Caco-2 (cell line): ENCODE measurements around the gene OSCP1. TPM values are rescaled to one million over a fixed set of nuclear protein-coding genes. Genes with fewer than 3 reads are reported as not detected.

Experiments
- BruUV-seq: library from RNA; stranded (reverse); fragments of 400-500 nt; replicated peaks from 2 replicates; lab custom pipeline; 2021; lab: Mats Ljungman, UMichigan
- CTCF ChIA-PET: fragments of 300-600 bp; sonication (Branson Sonifier 250); formaldehyde crosslinking; loops from one replicate; lab custom pipeline; 2022; ENCODE audit warnings: antibody characterized with exemption; lab: Charles Lee
- POLR2A ChIA-PET: fragments of 300-600 bp; sonication (Branson Sonifier 250); formaldehyde crosslinking; loops from one replicate; lab custom pipeline; 2022; ENCODE audit warnings: antibody characterized with exemption; lab: Charles Lee
- DNase-seq, 2 experiments: peaks; one replicate each; pipeline versions ENCODE4 v3.0.0 to v3.0.0-alpha.2; 2020 to 2022
- H3K27me3 ChIP-seq: replicated peaks from 2 replicates; pipeline ENCODE4 v1.6.0; 2011; ENCODE audit warnings: low read length; ENCODE audit not compliant: control insufficient read depth, insufficient read depth
- H3K36me3 ChIP-seq: 2 replicates; pipeline ENCODE4 v1.5.1; 2011; ENCODE audit warnings: low read length; ENCODE audit not compliant: control insufficient read depth, insufficient read depth
- H3K4me1 ChIP-seq: fragments of 250-450 bp; sonication (Bioruptor Pico); 2 replicates; pipeline ENCODE4 v1.5.1; 2020; ENCODE audit warnings: mild to moderate bottlenecking
- H3K4me3 ChIP-seq: 2 replicates; pipeline ENCODE4 v1.5.1; 2011; ENCODE audit warnings: low read depth, mild to moderate bottlenecking, control low read depth, low read length
- H3K9me3 ChIP-seq: fragments of 250-450 bp; sonication (Bioruptor Pico); 2 replicates; pipeline ENCODE4 v1.5.1; 2020; ENCODE audit warnings: mild to moderate bottlenecking, moderate library complexity
- H3K27ac Mint-ChIP-seq: one replicate; pipeline ENCODE4 v1.8.0; 2022; ENCODE audit warnings: mixed read lengths; ENCODE audit not compliant: unreplicated experiment
- H3K27me3 Mint-ChIP-seq: one replicate; pipeline ENCODE4 v1.8.0; 2022; ENCODE audit warnings: mixed read lengths; ENCODE audit not compliant: insufficient read depth, unreplicated experiment
- H3K36me3 Mint-ChIP-seq: one replicate; pipeline ENCODE4 v1.8.0; 2022; ENCODE audit warnings: mild to moderate bottlenecking, mixed read lengths; ENCODE audit not compliant: insufficient read depth, unreplicated experiment
- H3K4me1 Mint-ChIP-seq: one replicate; pipeline ENCODE4 v1.8.0; 2022; ENCODE audit warnings: low read depth, mixed read lengths; ENCODE audit not compliant: unreplicated experiment
- H3K4me3 Mint-ChIP-seq: one replicate; pipeline ENCODE4 v1.8.0; 2022; ENCODE audit warnings: mild to moderate bottlenecking, moderate library complexity, mixed read lengths; ENCODE audit not compliant: unreplicated experiment
- H3K9me3 Mint-ChIP-seq: one replicate; pipeline ENCODE4 v1.8.0; 2022; ENCODE audit warnings: mixed read lengths; ENCODE audit not compliant: unreplicated experiment
- intact Hi-C: fragments of 100-400 bp; cut with micrococcal nuclease; formaldehyde crosslinking; loops from one replicate; pipeline ENCODE4 v1.10.0; 2022; ENCODE audit not compliant: unreplicated experiment
- total RNA-seq: library from RNA; stranded (reverse); gene quantifications from 2 replicates; pipeline ENCODE4 v1.2.3, GENCODE V29; 2022
- TF ChIP-seq, protein P1 (sequence below), 2 experiments: fragments of 200-600 bp in 1 of 2; IDR thresholded peaks; 1 replicate in 1 of 2; 2 replicates in 1 of 2; pipeline versions ENCODE4 v1.5.1 to v1.8.0; 2011 to 2022; ENCODE audit warnings: antibody characterized with exemption in 1 of 2, control low read depth in 1 of 2, inconsistent platforms in 1 of 2, low read depth in 1 of 2, low read length in 1 of 2, mild to moderate bottlenecking in 1 of 2, moderate library complexity in 1 of 2; ENCODE audit not compliant: insufficient read depth in 1 of 2, severe bottlenecking in 1 of 2, unreplicated experiment in 1 of 2

The OSCP1 gene
- total RNA-seq, 1 experiment from 2014 or later = 0.91 TPM

GRCh38 chr1:36467027-36467410 is 16.8 kb upstream of the OSCP1 start:
- ChIA-PET CTCF (no interaction called here), POLR2A (no interaction called here)
- intact Hi-C loops = no loop called here
- Histone ChIP-seq H3K4me3 (no peak overlapping the region), H3K27me3 (no peaks in the 10 kb centered on the region), H3K36me3 (no peaks in the 10 kb centered on the region), H3K9me3 (no peaks in the 10 kb centered on the region), H3K4me1 (peaks cover 13% of the 10 kb centered on the region)
- BruUV-seq = no TSS peak
- H3K4me3 Mint-ChIP-seq = no peak overlapping the region
- no peaks in the 10 kb centered on the region for H3K27me3 Mint-ChIP-seq
- H3K36me3 Mint-ChIP-seq = peaks cover 7% of the 10 kb centered on the region
- TF ChIP-seq, protein P1, sequence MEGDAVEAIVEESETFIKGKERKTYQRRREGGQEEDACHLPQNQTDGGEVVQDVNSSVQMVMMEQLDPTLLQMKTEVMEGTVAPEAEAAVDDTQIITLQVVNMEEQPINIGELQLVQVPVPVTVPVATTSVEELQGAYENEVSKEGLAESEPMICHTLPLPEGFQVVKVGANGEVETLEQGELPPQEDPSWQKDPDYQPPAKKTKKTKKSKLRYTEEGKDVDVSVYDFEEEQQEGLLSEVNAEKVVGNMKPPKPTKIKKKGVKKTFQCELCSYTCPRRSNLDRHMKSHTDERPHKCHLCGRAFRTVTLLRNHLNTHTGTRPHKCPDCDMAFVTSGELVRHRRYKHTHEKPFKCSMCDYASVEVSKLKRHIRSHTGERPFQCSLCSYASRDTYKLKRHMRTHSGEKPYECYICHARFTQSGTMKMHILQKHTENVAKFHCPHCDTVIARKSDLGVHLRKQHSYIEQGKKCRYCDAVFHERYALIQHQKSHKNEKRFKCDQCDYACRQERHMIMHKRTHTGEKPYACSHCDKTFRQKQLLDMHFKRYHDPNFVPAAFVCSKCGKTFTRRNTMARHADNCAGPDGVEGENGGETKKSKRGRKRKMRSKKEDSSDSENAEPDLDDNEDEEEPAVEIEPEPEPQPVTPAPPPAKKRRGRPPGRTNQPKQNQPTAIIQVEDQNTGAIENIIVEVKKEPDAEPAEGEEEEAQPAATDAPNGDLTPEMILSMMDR (IDR thresholded peaks at IDR 0.05; ENCODE audit: insufficient read depth in 1 of 2, low read depth in 1 of 2, low read length in 1 of 2, severe bottlenecking in 1 of 2, unreplicated experiment in 1 of 2) = no peak
- H3K9me3 Mint-ChIP-seq = no peaks in the 10 kb centered on the region
- peaks cover 12% of the 10 kb centered on the region for H3K4me1 Mint-ChIP-seq
- H3K27ac Mint-ChIP-seq = no peak overlapping the region
- no peak for DNase-seq

GRCh38 chr1:36466370-36467026 is 16.2 kb upstream of the OSCP1 start:
- ChIA-PET CTCF (no interaction called here), POLR2A (no interaction called here)
- Mint-ChIP-seq H3K27ac (no peak overlapping the region), H3K4me3 (no peak overlapping the region), H3K4me1 (peaks cover 12% of the 10 kb centered on the region), H3K27me3 (no peaks in the 10 kb centered on the region), H3K36me3 (peaks cover 7% of the 10 kb centered on the region), H3K9me3 (no peaks in the 10 kb centered on the region)
- Histone ChIP-seq H3K36me3 (no peaks in the 10 kb centered on the region), H3K4me3 (no peak overlapping the region), H3K27me3 (no peaks in the 10 kb centered on the region), H3K9me3 (no peaks in the 10 kb centered on the region), H3K4me1 (peaks cover 13% of the 10 kb centered on the region)
- no TSS peak for BruUV-seq
- DNase-seq = no peak
- intact Hi-C loops = no loop called here
- TF ChIP-seq, protein P1 (IDR thresholded peaks at IDR 0.05; ENCODE audit: insufficient read depth in 1 of 2, low read depth in 1 of 2, low read length in 1 of 2, severe bottlenecking in 1 of 2, unreplicated experiment in 1 of 2) = no peak

DNA sequence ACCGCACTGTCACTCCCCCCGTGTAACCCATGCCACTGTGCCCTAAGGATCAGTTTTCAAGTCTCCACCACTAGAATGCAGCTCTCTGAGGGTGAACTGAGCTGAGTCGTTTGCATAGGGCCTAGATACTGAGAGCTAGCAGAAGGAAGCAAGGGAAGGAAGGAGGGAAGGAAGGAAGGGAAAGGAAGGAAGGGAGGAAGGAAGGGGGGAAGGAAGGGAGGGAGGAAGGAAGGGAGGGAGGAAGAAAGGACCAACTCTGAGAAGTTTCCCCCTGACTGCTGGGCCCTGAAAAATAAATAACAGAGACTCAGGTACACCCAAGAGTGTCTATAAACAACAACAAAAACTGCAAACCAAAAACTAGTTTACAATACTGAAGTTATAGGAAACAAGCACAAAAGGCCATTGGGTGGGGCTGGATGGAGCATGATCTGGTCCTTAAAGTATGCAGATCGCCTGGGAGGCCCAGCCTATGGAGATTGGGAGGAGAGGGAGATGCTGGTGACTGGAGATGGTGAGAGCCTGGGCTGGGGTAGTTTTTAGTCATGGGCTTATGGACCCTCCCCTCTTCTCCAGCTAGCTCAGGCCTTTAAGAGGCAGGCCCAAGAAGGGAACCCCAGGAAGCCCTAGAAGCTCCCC is 15.6 kb upstream of the OSCP1 start:
- H3K4me1 ChIP-seq = peaks cover 13% of the 10 kb centered on the region

More for the DNA sequence above, 15.6 kb upstream of the OSCP1 start:
- TF ChIP-seq, protein P1 (IDR thresholded peaks at IDR 0.05; ENCODE audit: insufficient read depth in 1 of 2, low read depth in 1 of 2, low read length in 1 of 2, severe bottlenecking in 1 of 2, unreplicated experiment in 1 of 2) = no peak
- intact Hi-C loops = loop anchor here (2.0 kb wide), 1 partner anchor 21 kb away; no protein-coding TSS in a partner anchor
- Mint-ChIP-seq H3K27ac (peak overlapping the region; percentile 91), H3K4me1 (peaks cover 12% of the 10 kb centered on the region), H3K27me3 (no peaks in the 10 kb centered on the region), H3K4me3 (peak overlapping the region; percentile 90), H3K36me3 (peaks cover 12% of the 10 kb centered on the region), H3K9me3 (no peaks in the 10 kb centered on the region)
- CTCF ChIA-PET = no interaction called here
- no peaks in the 10 kb centered on the region for H3K36me3 ChIP-seq
- no peaks in the 10 kb centered on the region for H3K27me3 ChIP-seq
- H3K9me3 ChIP-seq = no peaks in the 10 kb centered on the region
- BruUV-seq = no TSS peak
- no peak for DNase-seq
- POLR2A ChIA-PET = no interaction called here
- no peak overlapping the region for H3K4me3 ChIP-seq
